AG10803 (cell line): ENCODE results near the gene NPTX2.

Source experiments
- DNase-seq: peaks from one replicate; pipeline ENCODE4 v3.0.0; 2010; ENCODE audit warnings: low read depth
- H3K4me3 ChIP-seq: 2 replicates; pipeline ENCODE4 v1.5.1; 2011; ENCODE audit warnings: mild to moderate bottlenecking, low read length, control low read depth
- TF ChIP-seq, protein P1 (sequence below): conservative IDR thresholded peaks from 2 replicates; pipeline ENCODE4 v1.5.1; 2011; ENCODE audit warnings: mild to moderate bottlenecking, low read length, control low read depth, inconsistent platforms

NPTX2 gene

DNA sequence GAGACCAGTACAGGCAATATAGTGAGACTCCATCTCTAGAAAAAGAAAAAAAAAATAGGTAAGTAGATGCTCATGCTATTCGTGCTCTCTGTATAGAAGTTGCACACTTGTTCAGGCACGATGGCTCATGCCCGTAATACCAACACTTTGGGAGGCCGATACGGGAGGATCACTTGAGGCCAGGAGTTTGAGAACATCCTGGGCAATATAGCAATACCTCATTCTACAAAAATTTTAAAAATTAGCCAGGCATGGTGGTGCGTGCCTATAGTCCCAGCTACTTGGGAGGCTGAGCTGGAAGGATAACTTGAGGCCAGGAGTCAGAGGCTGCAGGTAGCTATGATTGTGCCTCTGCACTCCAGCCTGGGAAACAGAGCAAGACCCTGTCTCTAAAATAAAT lies 17.2 kb upstream of the NPTX2 start:
- TF ChIP-seq, protein P1, sequence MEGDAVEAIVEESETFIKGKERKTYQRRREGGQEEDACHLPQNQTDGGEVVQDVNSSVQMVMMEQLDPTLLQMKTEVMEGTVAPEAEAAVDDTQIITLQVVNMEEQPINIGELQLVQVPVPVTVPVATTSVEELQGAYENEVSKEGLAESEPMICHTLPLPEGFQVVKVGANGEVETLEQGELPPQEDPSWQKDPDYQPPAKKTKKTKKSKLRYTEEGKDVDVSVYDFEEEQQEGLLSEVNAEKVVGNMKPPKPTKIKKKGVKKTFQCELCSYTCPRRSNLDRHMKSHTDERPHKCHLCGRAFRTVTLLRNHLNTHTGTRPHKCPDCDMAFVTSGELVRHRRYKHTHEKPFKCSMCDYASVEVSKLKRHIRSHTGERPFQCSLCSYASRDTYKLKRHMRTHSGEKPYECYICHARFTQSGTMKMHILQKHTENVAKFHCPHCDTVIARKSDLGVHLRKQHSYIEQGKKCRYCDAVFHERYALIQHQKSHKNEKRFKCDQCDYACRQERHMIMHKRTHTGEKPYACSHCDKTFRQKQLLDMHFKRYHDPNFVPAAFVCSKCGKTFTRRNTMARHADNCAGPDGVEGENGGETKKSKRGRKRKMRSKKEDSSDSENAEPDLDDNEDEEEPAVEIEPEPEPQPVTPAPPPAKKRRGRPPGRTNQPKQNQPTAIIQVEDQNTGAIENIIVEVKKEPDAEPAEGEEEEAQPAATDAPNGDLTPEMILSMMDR = no peak
- DNase-seq = no peak
- no peak overlapping the region for H3K4me3 ChIP-seq

DNA sequence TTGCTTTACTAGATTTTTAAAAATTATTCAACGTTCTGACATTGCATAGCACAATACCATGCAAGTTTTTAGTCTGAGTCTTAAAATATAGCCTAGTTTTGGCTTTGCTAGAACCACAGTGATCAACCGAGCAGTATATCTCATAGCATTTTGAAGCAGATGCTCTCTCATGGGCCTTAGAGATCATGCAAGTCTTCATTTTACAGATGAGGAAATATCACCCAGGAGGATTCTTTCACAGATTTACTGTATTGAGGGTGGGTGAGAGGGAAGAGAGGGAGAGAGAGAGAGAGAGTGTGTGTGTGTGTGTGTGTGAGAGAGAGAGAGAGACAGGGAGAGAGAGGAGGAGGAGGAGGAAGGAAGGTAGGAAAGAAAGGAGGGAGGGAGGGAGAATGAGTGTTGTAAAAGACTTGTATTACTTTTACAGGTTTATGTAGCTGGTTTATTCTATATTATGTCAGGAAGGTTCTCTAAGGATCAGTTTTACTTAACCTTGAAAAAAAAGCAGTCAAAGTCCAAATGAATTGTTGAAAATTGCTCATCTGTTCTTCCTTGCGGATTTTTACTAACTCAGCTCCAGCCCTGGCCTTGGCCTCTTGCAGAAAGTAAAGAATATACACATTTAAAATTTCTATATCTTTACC lies 14.2 kb upstream of the NPTX2 start:
- H3K4me3 ChIP-seq = no peak overlapping the region
- TF ChIP-seq, protein P1 = no peak
- no peak for DNase-seq

DNA sequence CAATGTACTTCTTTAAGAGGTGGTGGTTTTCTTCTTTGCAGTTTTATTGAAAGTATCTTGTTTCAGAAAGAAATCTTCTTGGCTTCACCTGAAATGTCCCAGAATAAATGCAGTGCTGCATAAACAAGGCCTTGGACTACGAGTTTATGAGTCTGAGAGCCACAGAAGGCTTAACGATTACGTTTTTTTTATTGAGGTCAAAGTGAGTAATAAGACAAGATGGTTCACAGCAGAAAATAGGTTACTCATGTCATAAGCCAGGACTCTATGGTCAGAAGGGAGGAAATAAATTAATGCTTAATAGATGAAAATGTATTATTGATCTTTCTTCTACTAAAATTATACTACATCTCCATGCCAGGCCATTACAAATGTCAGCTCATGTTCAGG lies 13.7 kb upstream of the NPTX2 start:
- no peak overlapping the region for H3K4me3 ChIP-seq
- TF ChIP-seq, protein P1 = no peak
- no peak for DNase-seq

DNA sequence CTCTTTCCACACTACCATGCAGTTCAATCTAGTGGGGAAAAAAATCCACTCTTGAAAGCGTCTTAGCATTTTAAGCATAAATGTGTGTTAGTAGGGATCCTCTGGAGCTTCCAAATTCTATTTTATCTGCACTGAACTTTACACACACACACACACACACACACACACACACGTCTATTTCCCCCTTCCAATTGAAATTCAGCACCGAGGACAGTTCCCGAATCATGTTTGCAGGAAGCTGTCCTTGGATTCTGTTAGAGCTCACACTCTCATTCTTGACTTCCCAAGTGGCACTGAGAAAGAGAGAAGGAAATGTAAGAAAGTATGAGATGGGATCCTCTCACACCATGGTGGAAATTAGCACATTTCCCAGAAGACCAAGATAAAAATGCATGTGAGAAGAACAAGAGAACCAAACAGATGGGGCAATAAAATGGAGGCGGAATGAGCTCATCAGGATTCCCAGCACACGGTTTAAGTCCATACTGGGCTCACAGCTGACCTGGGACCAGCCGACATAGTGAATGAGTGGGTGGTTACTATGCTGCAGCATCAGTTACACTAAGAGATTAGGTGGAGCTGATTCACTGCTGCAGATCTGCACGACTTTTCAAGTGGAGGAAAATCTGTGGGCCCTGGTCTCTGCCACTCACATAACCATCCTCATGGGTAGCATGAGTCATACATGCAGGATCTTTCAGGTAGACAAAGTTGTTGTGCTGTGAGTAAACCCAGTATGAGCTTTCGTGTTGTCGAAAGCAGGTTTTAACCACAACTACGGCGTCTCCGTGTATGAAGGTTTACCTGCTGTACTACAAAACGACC lies 3.3 kb upstream of the NPTX2 start:
- H3K4me3 ChIP-seq = no peak overlapping the region
- peak; percentile 18 for DNase-seq

DNA sequence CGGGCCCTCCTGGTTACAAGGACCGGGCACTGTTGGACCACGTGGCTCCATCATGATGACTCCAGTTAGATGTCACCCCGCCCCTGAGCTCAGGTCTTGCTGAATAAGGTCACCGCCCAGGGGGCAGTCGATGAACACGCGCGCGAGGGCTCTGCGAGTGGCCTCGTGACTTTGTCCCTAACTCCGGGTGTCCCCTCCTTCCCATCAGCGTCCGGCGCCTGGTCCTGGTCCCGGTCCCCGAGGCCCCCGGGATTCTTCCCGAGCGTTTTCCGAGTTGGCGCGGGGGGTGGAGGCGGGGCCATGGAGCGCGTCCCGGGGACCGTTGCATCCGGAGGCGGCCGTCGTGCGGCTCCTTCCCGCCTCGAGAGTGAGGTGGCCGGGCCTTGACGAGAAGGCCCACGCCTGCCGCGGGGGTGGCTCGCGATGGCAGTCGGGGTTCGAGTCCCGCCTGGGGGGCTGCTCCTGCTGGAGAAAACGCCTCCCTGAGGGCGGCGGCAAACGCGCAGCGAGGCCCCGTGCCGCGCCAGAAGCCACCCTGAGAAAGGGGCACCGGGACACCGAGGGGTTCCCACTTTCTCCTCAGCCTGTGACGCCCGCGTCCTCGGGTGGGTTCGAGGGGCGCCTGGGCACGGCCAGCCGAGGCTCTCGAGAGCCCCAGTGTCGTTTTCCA lies 569 bp upstream of the NPTX2 start:
- TF ChIP-seq, protein P1 = no peak
- H3K4me3 ChIP-seq = no peak overlapping the region
- no peak for DNase-seq

More for the DNA sequence above, 3.3 kb upstream of the NPTX2 start:
- TF ChIP-seq, protein P1 = no peak

DNA sequence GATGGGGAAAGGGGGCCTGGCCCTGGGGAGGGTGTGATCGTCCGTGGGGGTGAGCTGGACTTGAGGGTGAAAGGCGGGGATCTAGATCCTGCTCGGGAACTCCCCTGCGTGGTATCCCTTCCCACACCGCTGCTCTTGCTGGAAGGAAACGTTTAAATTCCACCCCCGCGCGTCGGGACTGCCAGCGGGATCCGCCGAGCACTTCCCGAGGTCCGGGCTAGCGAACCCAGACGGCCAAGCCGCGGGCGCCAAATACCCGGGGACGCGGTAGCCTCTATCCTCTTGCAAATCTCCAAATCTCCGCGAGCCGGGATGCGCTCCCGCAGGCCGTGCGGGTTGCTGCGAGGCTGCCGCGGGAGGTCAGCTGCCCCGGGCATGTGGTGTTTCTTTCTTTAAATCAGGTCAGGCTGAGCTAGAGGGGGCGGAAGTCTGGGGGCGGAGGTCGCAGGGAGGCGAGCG lies 904 bp downstream of the NPTX2 start:
- no peak for DNase-seq
- TF ChIP-seq, protein P1 = no peak
- no peak overlapping the region for H3K4me3 ChIP-seq
